Placental epithelial cell (primary cell): ENCODE results near the gene GOLGA6L22. TPM values are rescaled to one million over a fixed set of nuclear protein-coding genes. Genes with fewer than 3 reads are reported as not detected.

Source experiments
- small RNA-seq: library from RNA; depleted of rRNA; stranded (forward); fragments of <200 nt; gene quantifications from one replicate; pipeline ENCODE3, GENCODE V24; 2012
- total RNA-seq: library from RNA; depleted of rRNA; stranded (reverse); fragments of >200 nt; gene quantifications from 2 replicates; pipeline ENCODE4 v1.2.3, GENCODE V29; 2012

Gene GOLGA6L22
- not detected in 2 replicates for total RNA-seq

GRCh38 chr15:22458603-22459002 lies at the start of gene GOLGA6L22:
Gene GOLGA6L22, plus strand, starts transcription at chr15:22458903. Its CDS starts 91 bp downstream, at chr15:22458994.

Small RNAs within 50 kb of the gene (small RNA-seq; reads per million reads assigned to genes)
- not detected for gene RN7SL545P
